SK-N-SH treated with all-trans-retinoic acid at 6 μM for 48 hours (cell line): ENCODE data around the gene SSX2IP.

Experiments
- ATAC-seq: fragments of 200-7000 bp; cut with Tn5 transposase; 3 replicates; pipeline ENCODE4 v1.9.1; 2020; ENCODE audit warnings: mild to moderate bottlenecking, moderate library complexity
- ARNTL ChIP-seq: fragments of 450-650 bp; formaldehyde crosslinking; IDR thresholded peaks from 2 replicates; pipeline ENCODE4 v1.5.0; 2020; ENCODE audit warnings: low read depth, mild to moderate bottlenecking, moderate library complexity, borderline replicate concordance
- CSDC2 ChIP-seq: fragments of 250-450 bp; sonication (Bioruptor Pico); IDR thresholded peaks from 2 replicates; pipeline ENCODE4 v1.5.0; 2020; ENCODE audit warnings: mild to moderate bottlenecking, moderate library complexity
- ESRRG ChIP-seq: fragments of 250-450 bp; sonication (Bioruptor Pico); IDR thresholded peaks from 2 replicates; pipeline ENCODE4 v1.6.1; 2021; ENCODE audit warnings: mild to moderate bottlenecking
- GLIS3 ChIP-seq: fragments of 250-450 bp; sonication (Bioruptor Pico); IDR thresholded peaks from 2 replicates; pipeline ENCODE4 v1.5.0; 2020; ENCODE audit warnings: mild to moderate bottlenecking, moderate library complexity
- ISL1 ChIP-seq: fragments of 250-450 bp; sonication (Bioruptor Pico); IDR thresholded peaks from 2 replicates; pipeline ENCODE4 v2.1.2; 2022; ENCODE audit warnings: mild to moderate bottlenecking, moderate library complexity
- OSR1 ChIP-seq: fragments of 250-450 bp; sonication (Bioruptor Pico); IDR thresholded peaks from 2 replicates; pipeline ENCODE4 v1.8.0; 2022; ENCODE audit warnings: moderate library complexity, mild to moderate bottlenecking, inconsistent platforms
- PPARA ChIP-seq: fragments of 250-450 bp; sonication (Bioruptor Pico); IDR thresholded peaks from 2 replicates; pipeline ENCODE4 v1.5.0; 2020; ENCODE audit warnings: mild to moderate bottlenecking, borderline replicate concordance
- RARB ChIP-seq: fragments of 250-450 bp; sonication (Bioruptor Pico); IDR thresholded peaks from 2 replicates; pipeline ENCODE4 v1.8.0; 2021; ENCODE audit warnings: mild to moderate bottlenecking, moderate library complexity
- TCF4 ChIP-seq: fragments of 250-450 bp; sonication (Bioruptor Pico); IDR thresholded peaks from 2 replicates; pipeline ENCODE4 v1.8.0; 2021; ENCODE audit warnings: mild to moderate bottlenecking, moderate library complexity, borderline replicate concordance
- TOX ChIP-seq: fragments of 250-450 bp; sonication (Bioruptor Pico); IDR thresholded peaks from 2 replicates; pipeline ENCODE4 v1.8.0; 2021; ENCODE audit warnings: mild to moderate bottlenecking, moderate library complexity, borderline replicate concordance
- ZC3H10 ChIP-seq: fragments of 250-450 bp; sonication (Bioruptor Pico); IDR thresholded peaks from 2 replicates; pipeline ENCODE4 v1.5.1; 2021; ENCODE audit warnings: mild to moderate bottlenecking, moderate library complexity
- ZFP30 ChIP-seq: fragments of 450-650 bp; formaldehyde crosslinking; IDR thresholded peaks from 2 replicates; pipeline ENCODE4 v1.5.0; 2022; ENCODE audit warnings: mild to moderate bottlenecking, moderate library complexity
- ZNF565 ChIP-seq: fragments of 450-650 bp; formaldehyde crosslinking; conservative IDR thresholded peaks from 2 replicates; pipeline ENCODE4 v1.5.0; 2020; ENCODE audit warnings: low read depth, mild to moderate bottlenecking, moderate library complexity
- ZNF70 ChIP-seq: fragments of 450-650 bp; formaldehyde crosslinking; IDR thresholded peaks from 2 replicates; pipeline ENCODE4 v1.5.0; 2020; ENCODE audit warnings: mild to moderate bottlenecking, moderate library complexity
- ZNF8 ChIP-seq: fragments of 450-650 bp; formaldehyde crosslinking; IDR thresholded peaks from 2 replicates; pipeline ENCODE4 v1.5.0; 2020; ENCODE audit warnings: mild to moderate bottlenecking, moderate library complexity
- TF ChIP-seq, protein P1 (sequence below): fragments of 250-450 bp; sonication (Bioruptor Pico); IDR thresholded peaks from 2 replicates; pipeline ENCODE4 v1.8.0; 2021; ENCODE audit warnings: low read depth, mild to moderate bottlenecking, moderate library complexity, borderline replicate concordance
- TF ChIP-seq, protein P2 (sequence below): fragments of 250-450 bp; sonication (Bioruptor Pico); IDR thresholded peaks from 2 replicates; pipeline ENCODE4 v1.5.0; 2020; ENCODE audit warnings: mild to moderate bottlenecking, moderate library complexity
- TF ChIP-seq, protein P3 (sequence below): fragments of 250-450 bp; sonication (Bioruptor Pico); IDR thresholded peaks from 2 replicates; pipeline ENCODE4 v1.5.1; 2021; ENCODE audit warnings: mild to moderate bottlenecking, moderate library complexity
- TF ChIP-seq, protein P4 (sequence below): fragments of 250-450 bp; sonication (Bioruptor Pico); IDR thresholded peaks from 2 replicates; pipeline ENCODE4 v1.8.0; 2020; ENCODE audit warnings: mild to moderate bottlenecking, moderate library complexity, borderline replicate concordance
- TF ChIP-seq, protein P5 (sequence below): fragments of 250-450 bp; sonication (Bioruptor Pico); IDR thresholded peaks from 2 replicates; pipeline ENCODE4 v1.5.1; 2020; ENCODE audit warnings: low read depth, mild to moderate bottlenecking, moderate library complexity

SSX2IP gene

DNA sequence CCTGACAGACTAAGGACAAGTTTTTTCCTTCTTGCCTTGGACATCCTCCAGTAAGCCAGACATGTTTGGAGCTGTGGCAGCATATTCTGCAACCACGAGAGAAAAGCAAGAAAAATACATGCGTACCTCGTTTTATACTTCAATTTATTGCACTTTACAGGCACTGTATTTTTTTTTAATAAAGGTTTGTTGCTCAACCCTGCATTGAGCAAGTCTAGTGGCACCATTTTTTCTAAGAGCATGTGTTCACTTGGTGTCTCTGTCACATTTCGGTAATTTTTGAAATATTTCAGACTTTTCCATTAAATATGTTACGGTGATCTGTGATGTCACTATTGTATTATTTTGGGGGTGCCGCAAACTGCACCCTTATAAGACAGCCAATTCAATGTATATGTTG, 2.1 kb upstream of the SSX2IP start:
- TF ChIP-seq CSDC2 (CRISPR knock-in tag) (no peak), OSR1 (CRISPR knock-in tag) (no peak), ZFP30 (CRISPR knock-in tag) (no peak), ZNF565 (no peak), ZNF8 (CRISPR knock-in tag) (no peak), ESRRG (CRISPR knock-in tag) (no peak), ZC3H10 (CRISPR knock-in tag) (no peak), ARNTL (no peak), TCF4 (CRISPR knock-in tag) (no peak)
- TF ChIP-seq, protein P1, sequence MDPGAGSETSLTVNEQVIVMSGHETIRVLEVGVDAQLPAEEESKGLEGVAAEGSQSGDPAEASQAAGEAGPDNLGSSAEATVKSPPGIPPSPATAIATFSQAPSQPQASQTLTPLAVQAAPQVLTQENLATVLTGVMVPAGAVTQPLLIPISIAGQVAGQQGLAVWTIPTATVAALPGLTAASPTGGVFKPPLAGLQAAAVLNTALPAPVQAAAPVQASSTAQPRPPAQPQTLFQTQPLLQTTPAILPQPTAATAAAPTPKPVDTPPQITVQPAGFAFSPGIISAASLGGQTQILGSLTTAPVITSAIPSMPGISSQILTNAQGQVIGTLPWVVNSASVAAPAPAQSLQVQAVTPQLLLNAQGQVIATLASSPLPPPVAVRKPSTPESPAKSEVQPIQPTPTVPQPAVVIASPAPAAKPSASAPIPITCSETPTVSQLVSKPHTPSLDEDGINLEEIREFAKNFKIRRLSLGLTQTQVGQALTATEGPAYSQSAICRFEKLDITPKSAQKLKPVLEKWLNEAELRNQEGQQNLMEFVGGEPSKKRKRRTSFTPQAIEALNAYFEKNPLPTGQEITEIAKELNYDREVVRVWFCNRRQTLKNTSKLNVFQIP (CRISPR knock-in tag) = no peak
- TF ChIP-seq, protein P2, sequence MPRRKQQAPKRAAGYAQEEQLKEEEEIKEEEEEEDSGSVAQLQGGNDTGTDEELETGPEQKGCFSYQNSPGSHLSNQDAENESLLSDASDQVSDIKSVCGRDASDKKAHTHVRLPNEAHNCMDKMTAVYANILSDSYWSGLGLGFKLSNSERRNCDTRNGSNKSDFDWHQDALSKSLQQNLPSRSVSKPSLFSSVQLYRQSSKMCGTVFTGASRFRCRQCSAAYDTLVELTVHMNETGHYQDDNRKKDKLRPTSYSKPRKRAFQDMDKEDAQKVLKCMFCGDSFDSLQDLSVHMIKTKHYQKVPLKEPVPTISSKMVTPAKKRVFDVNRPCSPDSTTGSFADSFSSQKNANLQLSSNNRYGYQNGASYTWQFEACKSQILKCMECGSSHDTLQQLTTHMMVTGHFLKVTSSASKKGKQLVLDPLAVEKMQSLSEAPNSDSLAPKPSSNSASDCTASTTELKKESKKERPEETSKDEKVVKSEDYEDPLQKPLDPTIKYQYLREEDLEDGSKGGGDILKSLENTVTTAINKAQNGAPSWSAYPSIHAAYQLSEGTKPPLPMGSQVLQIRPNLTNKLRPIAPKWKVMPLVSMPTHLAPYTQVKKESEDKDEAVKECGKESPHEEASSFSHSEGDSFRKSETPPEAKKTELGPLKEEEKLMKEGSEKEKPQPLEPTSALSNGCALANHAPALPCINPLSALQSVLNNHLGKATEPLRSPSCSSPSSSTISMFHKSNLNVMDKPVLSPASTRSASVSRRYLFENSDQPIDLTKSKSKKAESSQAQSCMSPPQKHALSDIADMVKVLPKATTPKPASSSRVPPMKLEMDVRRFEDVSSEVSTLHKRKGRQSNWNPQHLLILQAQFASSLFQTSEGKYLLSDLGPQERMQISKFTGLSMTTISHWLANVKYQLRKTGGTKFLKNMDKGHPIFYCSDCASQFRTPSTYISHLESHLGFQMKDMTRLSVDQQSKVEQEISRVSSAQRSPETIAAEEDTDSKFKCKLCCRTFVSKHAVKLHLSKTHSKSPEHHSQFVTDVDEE (CRISPR knock-in tag) = no peak
- TF ChIP-seq, protein P3, sequence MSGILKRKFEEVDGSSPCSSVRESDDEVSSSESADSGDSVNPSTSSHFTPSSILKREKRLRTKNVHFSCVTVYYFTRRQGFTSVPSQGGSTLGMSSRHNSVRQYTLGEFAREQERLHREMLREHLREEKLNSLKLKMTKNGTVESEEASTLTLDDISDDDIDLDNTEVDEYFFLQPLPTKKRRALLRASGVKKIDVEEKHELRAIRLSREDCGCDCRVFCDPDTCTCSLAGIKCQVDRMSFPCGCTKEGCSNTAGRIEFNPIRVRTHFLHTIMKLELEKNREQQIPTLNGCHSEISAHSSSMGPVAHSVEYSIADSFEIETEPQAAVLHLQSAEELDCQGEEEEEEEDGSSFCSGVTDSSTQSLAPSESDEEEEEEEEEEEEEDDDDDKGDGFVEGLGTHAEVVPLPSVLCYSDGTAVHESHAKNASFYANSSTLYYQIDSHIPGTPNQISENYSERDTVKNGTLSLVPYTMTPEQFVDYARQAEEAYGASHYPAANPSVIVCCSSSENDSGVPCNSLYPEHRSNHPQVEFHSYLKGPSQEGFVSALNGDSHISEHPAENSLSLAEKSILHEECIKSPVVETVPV (CRISPR knock-in tag) = no peak
- no peak for ATAC-seq

DNA sequence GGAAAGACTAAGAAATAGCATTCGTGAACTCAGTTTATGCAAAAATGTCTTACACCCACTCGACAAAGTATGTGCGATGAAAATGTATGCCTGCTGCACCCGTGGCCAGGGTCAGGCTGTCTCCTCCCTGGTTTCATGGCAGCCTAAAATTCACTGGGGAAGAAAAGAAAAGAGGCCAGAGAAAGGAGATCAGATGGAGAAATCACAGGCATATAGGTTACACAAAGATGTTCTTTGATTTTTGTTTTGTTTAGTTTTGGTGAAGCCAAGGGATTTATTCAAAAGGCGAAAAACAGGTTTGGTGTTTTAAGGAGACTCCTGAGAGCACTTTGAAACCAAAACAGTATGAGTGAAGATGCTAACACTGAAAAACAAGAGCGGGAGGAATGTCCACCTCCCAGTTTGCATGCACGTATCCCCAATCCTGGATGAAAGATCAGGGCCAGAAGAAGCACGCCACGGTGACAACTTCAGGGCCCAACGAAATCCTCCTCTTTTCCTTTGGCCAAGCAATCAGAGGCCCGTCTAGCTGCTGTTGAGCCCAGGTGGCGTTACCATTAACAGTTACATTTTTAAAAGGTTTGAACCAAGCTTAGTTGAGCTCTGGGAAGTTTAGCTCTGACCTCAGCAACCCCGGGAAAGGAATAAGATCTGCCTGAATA, 992 bp upstream of the SSX2IP start:
- no peak; the same call in 2 of the 3 replicates for ATAC-seq

More for the DNA sequence above, 992 bp upstream of the SSX2IP start:
- TF ChIP-seq ZNF565 (no peak), CSDC2 (CRISPR knock-in tag) (no peak), ISL1 (CRISPR knock-in tag) (no peak), GLIS3 (CRISPR knock-in tag) (no peak), OSR1 (CRISPR knock-in tag) (no peak), TCF4 (CRISPR knock-in tag) (no peak), PPARA (CRISPR knock-in tag) (no peak), ESRRG (CRISPR knock-in tag) (no peak), TOX (CRISPR knock-in tag) (no peak), RARB (CRISPR knock-in tag) (no peak), ZNF70 (no peak)
- TF ChIP-seq, protein P4, sequence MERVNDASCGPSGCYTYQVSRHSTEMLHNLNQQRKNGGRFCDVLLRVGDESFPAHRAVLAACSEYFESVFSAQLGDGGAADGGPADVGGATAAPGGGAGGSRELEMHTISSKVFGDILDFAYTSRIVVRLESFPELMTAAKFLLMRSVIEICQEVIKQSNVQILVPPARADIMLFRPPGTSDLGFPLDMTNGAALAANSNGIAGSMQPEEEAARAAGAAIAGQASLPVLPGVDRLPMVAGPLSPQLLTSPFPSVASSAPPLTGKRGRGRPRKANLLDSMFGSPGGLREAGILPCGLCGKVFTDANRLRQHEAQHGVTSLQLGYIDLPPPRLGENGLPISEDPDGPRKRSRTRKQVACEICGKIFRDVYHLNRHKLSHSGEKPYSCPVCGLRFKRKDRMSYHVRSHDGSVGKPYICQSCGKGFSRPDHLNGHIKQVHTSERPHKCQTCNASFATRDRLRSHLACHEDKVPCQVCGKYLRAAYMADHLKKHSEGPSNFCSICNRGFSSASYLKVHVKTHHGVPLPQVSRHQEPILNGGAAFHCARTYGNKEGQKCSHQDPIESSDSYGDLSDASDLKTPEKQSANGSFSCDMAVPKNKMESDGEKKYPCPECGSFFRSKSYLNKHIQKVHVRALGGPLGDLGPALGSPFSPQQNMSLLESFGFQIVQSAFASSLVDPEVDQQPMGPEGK (CRISPR knock-in tag) = no peak
- TF ChIP-seq, protein P2 (CRISPR knock-in tag) = no peak
- TF ChIP-seq, protein P3 (CRISPR knock-in tag) = no peak
- TF ChIP-seq, protein P5, sequence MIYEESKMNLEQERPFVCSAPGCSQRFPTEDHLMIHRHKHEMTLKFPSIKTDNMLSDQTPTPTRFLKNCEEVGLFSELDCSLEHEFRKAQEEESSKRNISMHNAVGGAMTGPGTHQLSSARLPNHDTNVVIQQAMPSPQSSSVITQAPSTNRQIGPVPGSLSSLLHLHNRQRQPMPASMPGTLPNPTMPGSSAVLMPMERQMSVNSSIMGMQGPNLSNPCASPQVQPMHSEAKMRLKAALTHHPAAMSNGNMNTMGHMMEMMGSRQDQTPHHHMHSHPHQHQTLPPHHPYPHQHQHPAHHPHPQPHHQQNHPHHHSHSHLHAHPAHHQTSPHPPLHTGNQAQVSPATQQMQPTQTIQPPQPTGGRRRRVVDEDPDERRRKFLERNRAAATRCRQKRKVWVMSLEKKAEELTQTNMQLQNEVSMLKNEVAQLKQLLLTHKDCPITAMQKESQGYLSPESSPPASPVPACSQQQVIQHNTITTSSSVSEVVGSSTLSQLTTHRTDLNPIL (CRISPR knock-in tag) = no peak
- TF ChIP-seq, protein P1 (CRISPR knock-in tag) = no peak
